Activated T-helper 1 cell treated with anti-CD3 and anti-CD28 coated beads, Interleukin-12 subunit alpha, Interleukin-12 subunit beta, Interleukin-2, Interleukin-4 antibody, amounts not matched to agents 30 ng/mL and 10 ng/mL and 1 ng/mL, durations not matched to agents 14 hours and 24 hours and 36 hours (primary cell): Measurements from ENCODE around the gene DDHD1. TPM values are rescaled to one million over a fixed set of nuclear protein-coding genes. Genes with fewer than 3 reads are reported as not detected.
A peak's percentile ranks its signal among the peaks of the same experiment; 100 is the strongest.
"Not testable (repeated sequence)": the region's sequence is repeated elsewhere in the genome, so short reads cannot be mapped to it uniquely, and the experiment has no call there.

Experiments used
- DNase-seq: peaks from one replicate; pipeline ENCODE4 v3.0.0; 2021; ENCODE audit warnings: low spot score
- H3K27ac Mint-ChIP-seq: one replicate; pipeline ENCODE4 v1.8.0; 2021; ENCODE audit warnings: mild to moderate bottlenecking, mixed read lengths
- H3K27me3 Mint-ChIP-seq: one replicate; pipeline ENCODE4 v1.8.0; 2022; ENCODE audit warnings: mild to moderate bottlenecking, moderate library complexity, mixed read lengths; ENCODE audit not compliant: insufficient read depth
- H3K36me3 Mint-ChIP-seq: one replicate; pipeline ENCODE4 v1.8.0; 2021; ENCODE audit warnings: low read depth, mixed read lengths
- H3K4me1 Mint-ChIP-seq: one replicate; pipeline ENCODE4 v1.8.0; 2021; ENCODE audit warnings: low read depth, mixed read lengths
- H3K4me3 Mint-ChIP-seq: one replicate; pipeline ENCODE4 v1.8.0; 2021; ENCODE audit warnings: mild to moderate bottlenecking, moderate library complexity, mixed read lengths
- H3K9me3 Mint-ChIP-seq: one replicate; pipeline ENCODE4 v1.8.0; 2021; ENCODE audit warnings: mixed read lengths
- intact Hi-C: fragments of 100-400 bp; cut with micrococcal nuclease; formaldehyde crosslinking; loops from one replicate; pipeline ENCODE4 v1.15.1; 2024
- total RNA-seq: library from RNA; stranded (reverse); gene quantifications from 2 replicates; pipeline ENCODE4 v1.2.3, GENCODE V29; 2022

DDHD1 gene
- total RNA-seq, 1 donor from 2014 or later: 85.5 TPM

DNA sequence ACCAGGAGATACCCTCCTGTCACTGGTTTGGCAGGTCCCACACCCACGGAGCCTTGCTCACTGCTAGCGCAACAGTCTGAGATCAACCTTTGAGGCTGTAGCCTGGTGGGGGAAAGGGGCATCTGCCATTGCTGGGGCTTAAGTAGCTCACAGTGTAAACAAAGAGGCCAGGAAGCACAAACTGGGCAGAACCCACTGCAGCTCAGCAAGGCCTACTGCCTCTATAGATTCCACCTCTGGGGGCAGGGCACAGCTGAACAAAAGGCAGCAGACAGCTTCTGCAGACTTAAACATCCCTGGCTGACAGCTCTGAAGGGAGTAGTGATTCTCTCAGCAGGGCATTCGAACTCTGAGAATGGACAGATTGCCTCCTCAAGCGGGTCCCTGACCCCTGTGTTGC lies 35.6 kb downstream of the DDHD1 start:
- Mint-ChIP-seq H3K9me3 (peaks cover 22% of the 10 kb centered on the region), H3K36me3 (peaks cover 60% of the 10 kb centered on the region), H3K4me1 (peaks cover 72% of the 10 kb centered on the region)
- H3K27me3 Mint-ChIP-seq, intact Hi-C loops, DNase-seq, H3K4me3 Mint-ChIP-seq, H3K27ac Mint-ChIP-seq: not testable (repeated sequence)

DNA sequence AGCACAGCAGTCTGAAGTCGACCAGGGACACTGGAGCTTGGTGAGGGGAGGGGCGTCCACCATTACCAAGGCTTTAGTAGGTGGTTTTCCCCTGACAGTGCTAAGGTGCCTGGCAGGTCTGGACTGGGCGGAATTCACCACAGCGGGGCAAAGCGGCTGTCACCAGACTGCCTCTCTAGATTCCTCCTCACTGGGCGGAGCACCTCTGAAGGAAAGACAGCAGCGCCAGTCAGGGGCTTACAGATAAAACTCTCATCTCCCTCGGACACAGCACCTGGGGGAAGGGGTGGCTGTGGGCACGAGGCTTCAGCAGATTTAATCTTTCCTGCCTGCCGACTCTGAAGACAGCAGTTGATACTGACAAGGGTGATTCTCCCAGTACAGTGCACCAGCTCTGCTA lies 39.1 kb downstream of the DDHD1 start:
- intact Hi-C loops: no loop called here
- H3K9me3 Mint-ChIP-seq: peaks cover 17% of the 10 kb centered on the region
- no peak overlapping the region for H3K27ac Mint-ChIP-seq
- H3K4me3 Mint-ChIP-seq: no peak overlapping the region
- no peak for DNase-seq
- peaks cover 54% of the 10 kb centered on the region for H3K4me1 Mint-ChIP-seq
- H3K36me3 Mint-ChIP-seq: peaks cover 34% of the 10 kb centered on the region
- no peaks in the 10 kb centered on the region for H3K27me3 Mint-ChIP-seq

DNA sequence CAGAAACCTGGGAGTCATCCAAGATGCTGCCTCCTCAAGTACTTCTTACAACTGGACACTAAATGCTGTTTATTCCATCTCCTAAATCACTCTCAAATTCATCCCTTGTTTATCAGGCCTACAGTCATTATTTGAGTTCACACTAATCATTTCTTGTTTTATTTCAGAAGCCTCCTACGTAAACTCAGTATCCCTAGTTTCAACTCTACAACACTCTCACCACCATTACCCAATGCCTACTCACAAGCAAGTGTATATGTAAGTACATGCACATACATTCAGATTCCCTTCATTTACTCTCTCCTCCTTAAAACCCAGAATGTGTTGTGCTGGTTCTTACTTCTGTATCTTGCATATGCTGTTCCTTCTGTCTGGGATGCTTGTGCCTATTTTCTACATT lies 43.0 kb downstream of the DDHD1 start:
- intact Hi-C loops: no loop called here
- Mint-ChIP-seq H3K4me3 (no peak overlapping the region), H3K27me3 (no peaks in the 10 kb centered on the region), H3K4me1 (peaks cover 40% of the 10 kb centered on the region), H3K36me3 (peaks cover 17% of the 10 kb centered on the region), H3K9me3 (peaks cover 3% of the 10 kb centered on the region), H3K27ac (no peak overlapping the region)
- no peak for DNase-seq

DNA sequence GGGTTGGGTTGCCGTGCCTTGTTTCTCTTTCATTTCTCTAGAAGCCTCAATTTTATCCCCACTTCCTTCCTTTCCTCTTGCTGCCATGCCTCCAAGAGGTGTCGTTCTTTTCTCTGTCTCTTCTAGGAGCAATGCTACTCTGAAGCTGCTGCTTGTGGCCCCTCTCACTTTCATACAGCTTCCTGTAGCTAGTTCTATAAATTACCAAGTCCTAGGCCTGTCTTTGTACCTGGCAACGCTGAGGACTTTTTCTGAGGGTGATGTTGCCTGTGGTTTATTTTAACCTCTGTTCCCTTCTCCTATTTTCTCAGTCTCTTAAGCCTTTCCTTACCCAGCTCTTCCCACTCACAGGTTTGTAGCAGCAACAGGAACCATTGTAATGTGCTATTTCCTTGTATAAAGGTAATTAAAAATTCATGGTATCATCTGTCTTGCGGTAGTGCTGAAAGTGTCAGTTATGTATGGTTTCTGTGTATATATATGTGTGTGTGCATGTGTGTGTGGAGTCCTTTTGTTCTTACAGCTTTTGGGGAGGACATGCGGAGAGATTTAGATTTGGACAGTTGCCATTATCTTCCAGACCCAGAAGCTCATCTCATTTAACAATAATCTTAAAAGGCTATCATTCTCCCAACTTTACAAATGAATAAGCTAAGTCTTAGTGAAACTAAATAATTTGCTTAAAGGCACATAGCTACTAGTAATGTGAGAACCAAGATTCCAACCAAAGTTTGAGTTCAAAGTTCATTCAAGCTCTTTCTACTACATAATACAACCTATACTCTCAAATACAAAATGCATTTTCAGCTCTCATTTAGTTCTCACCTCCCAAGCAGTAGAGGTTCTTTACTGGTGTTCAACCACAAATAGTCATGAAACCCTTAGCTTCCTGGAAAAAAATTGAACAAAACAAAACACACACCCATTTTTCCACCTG lies 43.8 kb downstream of the DDHD1 start:
- Mint-ChIP-seq H3K27ac (no peak overlapping the region), H3K4me1 (peaks cover 33% of the 10 kb centered on the region), H3K4me3 (no peak overlapping the region), H3K27me3 (no peaks in the 10 kb centered on the region), H3K9me3 (no peaks in the 10 kb centered on the region), H3K36me3 (peaks cover 13% of the 10 kb centered on the region)
- peak; percentile 66 for DNase-seq
- intact Hi-C loops: loop anchor here (1.0 to 5.0 kb wide), 10 partner anchors 10 to 1288 kb away; partner anchors contain the start of genes CDKN3 and DDHD1

DNA sequence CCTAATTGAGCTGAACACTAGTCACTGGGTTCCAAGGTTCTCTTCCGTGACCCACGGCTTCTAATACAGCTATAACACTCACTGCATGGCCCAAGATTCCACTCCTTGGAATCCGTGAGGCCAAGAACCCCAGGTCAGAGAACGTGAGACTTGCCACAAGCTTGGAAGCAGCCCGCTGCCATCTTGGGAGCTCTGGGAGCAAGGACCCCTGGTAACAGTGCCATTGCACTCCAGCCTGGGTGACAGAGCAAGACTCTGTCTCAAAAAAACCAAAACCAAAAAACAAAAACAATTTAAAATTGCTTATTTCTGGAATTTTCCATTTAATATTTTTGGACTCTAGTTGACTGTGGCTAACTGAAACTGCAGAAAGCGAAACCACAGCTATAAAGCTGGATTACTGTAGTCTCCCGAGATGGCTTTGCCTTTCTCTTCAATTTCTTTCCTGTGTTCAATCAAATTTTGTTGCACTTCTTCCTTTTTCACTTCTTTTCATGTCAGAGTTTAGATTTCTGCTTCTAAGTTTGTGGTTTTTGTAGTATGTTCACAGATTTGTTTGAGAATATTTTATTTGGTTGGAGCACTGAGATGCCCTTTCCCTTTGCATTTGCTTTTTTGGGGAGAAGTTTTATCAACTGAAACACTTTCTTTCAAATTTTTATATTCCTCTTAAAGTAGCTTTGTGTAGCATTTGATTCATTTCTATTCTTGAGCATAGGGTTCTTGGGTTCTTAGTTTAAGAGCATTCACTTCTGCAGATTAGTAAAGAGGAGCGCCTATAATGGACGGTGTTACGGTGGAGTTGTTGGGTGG lies 44.6 kb downstream of the DDHD1 start:
- Mint-ChIP-seq H3K27me3 (no peaks in the 10 kb centered on the region), H3K4me1 (peaks cover 32% of the 10 kb centered on the region), H3K9me3 (no peaks in the 10 kb centered on the region), H3K4me3 (no peak overlapping the region), H3K36me3 (peaks cover 19% of the 10 kb centered on the region), H3K27ac (no peak overlapping the region)
- intact Hi-C loops: loop anchor here (1.0 to 5.0 kb wide), 10 partner anchors 11 to 1289 kb away; partner anchors contain the start of genes CDKN3 and DDHD1
- DNase-seq: no peak

DNA sequence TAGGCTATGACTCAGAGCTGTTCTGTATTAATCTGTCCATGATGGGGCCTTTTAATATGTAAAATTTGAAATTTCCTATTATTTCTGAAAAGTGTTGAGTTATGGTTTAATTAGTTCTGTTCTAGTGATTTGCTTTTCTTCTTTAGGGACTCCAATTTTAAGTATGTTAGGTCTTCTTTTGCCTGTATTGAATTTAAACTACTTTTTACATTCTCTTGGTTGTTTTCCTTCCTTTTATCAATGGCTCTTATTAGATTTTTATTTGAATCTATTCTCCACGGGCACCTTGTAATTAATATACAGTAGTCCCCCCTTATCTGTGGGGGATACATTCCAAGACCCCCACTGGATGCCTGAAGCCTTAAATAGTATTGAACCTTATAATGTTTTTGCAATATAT lies 46.4 kb downstream of the DDHD1 start:
- no peak overlapping the region for H3K27ac Mint-ChIP-seq
- no peaks in the 10 kb centered on the region for H3K9me3 Mint-ChIP-seq
- DNase-seq: no peak
- H3K27me3 Mint-ChIP-seq: no peaks in the 10 kb centered on the region
- H3K36me3 Mint-ChIP-seq: peaks cover 28% of the 10 kb centered on the region
- intact Hi-C loops: loop anchor here (5.0 kb wide), 1 partner anchor 1291 kb away; the partner anchor contains the start of gene CDKN3
- H3K4me1 Mint-ChIP-seq: peaks cover 45% of the 10 kb centered on the region
- H3K4me3 Mint-ChIP-seq: no peak overlapping the region

- Mint-ChIP-seq H3K4me1 (peaks cover 49% of the 10 kb centered on the region), H3K27ac (no peak overlapping the region), H3K27me3 (no peaks in the 10 kb centered on the region), H3K4me3 (no peak overlapping the region), H3K36me3 (peaks cover 38% of the 10 kb centered on the region), H3K9me3 (no peaks in the 10 kb centered on the region)
- intact Hi-C loops: no loop called here
- DNase-seq: no peak
These were observed 49.3 kb downstream of the DDHD1 start for GRCh38 chr14:53103636-53104340.

GRCh38 chr14:53093206-53093605 lies 59.9 kb downstream of the DDHD1 start:
- H3K27ac Mint-ChIP-seq: no peak overlapping the region

GRCh38 chr14:53090853-53091252 lies 62.3 kb downstream of the DDHD1 start:
- DNase-seq: no peak
- Mint-ChIP-seq H3K27me3 (no peaks in the 10 kb centered on the region), H3K27ac (no peak overlapping the region), H3K4me1 (peaks cover 36% of the 10 kb centered on the region), H3K9me3 (peaks cover 3% of the 10 kb centered on the region), H3K4me3 (no peak overlapping the region), H3K36me3 (peaks cover 66% of the 10 kb centered on the region)
- intact Hi-C loops: no loop called here

More at GRCh38 chr14:53093206-53093605, 59.9 kb downstream of the DDHD1 start:
- Mint-ChIP-seq H3K36me3 (peaks cover 55% of the 10 kb centered on the region), H3K27me3 (no peaks in the 10 kb centered on the region), H3K4me3 (no peak overlapping the region), H3K4me1 (peaks cover 20% of the 10 kb centered on the region), H3K9me3 (peaks cover 3% of the 10 kb centered on the region)
- DNase-seq: no peak
- intact Hi-C loops: no loop called here

DNA sequence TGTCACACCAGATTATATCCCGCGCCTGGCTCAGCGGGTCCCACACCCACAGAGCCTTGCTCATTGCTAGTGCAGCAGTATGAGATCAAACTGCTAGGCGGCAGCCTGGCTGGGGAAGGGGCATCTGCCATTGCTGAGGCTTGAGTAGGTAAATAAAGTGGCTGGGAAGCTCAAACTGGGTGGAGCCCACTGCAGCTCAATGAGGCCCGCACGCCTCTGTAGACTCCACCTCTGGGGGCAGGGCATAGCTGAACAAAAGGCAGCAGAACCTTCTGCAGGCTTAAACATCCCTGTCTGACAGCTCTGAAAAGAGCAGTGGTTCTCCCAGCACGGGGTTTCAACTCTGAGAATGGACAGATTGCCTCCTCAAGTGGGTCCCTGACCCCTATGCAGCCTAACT lies 68.2 kb downstream of the DDHD1 start:
- H3K4me1 Mint-ChIP-seq: peaks cover 41% of the 10 kb centered on the region
- DNase-seq, H3K27me3 Mint-ChIP-seq, intact Hi-C loops, H3K27ac Mint-ChIP-seq, H3K9me3 Mint-ChIP-seq, H3K4me3 Mint-ChIP-seq: not testable (repeated sequence)
- peaks cover 72% of the 10 kb centered on the region for H3K36me3 Mint-ChIP-seq

DNA sequence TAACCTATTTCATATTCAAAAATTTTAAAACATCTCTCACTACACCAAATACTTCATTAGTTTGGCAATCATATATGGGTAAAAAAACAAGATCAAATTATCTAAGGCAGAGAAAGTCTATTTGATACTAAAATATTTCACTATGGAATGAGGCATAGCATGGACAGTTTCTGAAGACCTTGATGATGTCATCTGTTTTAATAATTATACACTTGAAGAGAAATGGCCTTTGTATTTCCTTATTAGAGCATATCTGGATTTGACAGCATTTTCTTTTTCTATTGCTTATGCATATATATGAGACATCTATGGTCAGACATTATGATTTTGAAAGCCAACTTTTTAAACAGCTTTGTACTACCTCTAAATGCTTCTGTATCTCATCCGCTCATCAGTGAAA lies 88.6 kb downstream of the DDHD1 start:
- Mint-ChIP-seq H3K36me3 (peaks cover 31% of the 10 kb centered on the region), H3K9me3 (no peaks in the 10 kb centered on the region), H3K27me3 (no peaks in the 10 kb centered on the region), H3K27ac (no peak overlapping the region), H3K4me1 (peaks cover 20% of the 10 kb centered on the region), H3K4me3 (no peak overlapping the region)
- DNase-seq: no peak
- intact Hi-C loops: loop anchor here (2.0 kb wide), 1 partner anchor 18 kb away; no protein-coding TSS in a partner anchor

DNA sequence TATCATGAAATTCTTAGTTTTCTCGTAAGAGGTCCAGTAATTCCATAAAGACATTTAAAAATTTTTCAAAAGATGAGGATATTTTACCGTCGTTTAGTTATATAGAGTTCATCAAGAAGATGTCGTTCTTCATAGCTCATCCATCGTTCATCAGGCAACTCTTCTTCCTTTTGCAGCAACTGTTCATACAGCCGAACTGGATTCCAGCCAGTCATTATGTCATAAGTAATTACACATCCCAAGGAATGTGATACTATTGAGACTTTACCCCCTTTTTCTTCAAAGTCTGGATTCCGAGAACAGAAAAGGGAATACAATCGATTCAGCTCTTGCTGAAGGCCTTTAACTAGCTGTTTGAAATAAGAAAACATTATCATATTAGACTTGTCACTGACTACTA lies 90.3 kb downstream of the DDHD1 start:
- Mint-ChIP-seq H3K9me3 (no peaks in the 10 kb centered on the region), H3K4me3 (no peak overlapping the region), H3K4me1 (peaks cover 20% of the 10 kb centered on the region), H3K27ac (no peak overlapping the region), H3K27me3 (no peaks in the 10 kb centered on the region), H3K36me3 (peaks cover 24% of the 10 kb centered on the region)
- intact Hi-C loops: no loop called here
- no peak for DNase-seq
